Uterus (tissue), 2 donors: ENCODE measurements around the gene LENG9.

Experiments
- POLR2A ChIP-seq, 2 donors: fragments of 450-650 bp; IDR thresholded peaks; one replicate each; pipeline ENCODE4 v1.6.1; 2016; ENCODE audit warnings: antibody characterized with exemption in 2 of 2, mild to moderate bottlenecking in 1 of 2, moderate library complexity in 1 of 2
- TF ChIP-seq, protein P1 (sequence below), 4 experiments: fragments of 200-600 bp in 2 of 4; fragments of 450-650 bp in 2 of 4; sonication (generic) in 2 of 4; IDR thresholded peaks; one replicate each; pipeline ENCODE4 v1.5.1; 2016 to 2019; ENCODE audit warnings: antibody characterized with exemption in 4 of 4, mild to moderate bottlenecking in 2 of 4, moderate library complexity in 1 of 4

GRCh38 chr19:54454781-54455675, 8.6 kb downstream of the LENG9 start:
- TF ChIP-seq, protein P1, sequence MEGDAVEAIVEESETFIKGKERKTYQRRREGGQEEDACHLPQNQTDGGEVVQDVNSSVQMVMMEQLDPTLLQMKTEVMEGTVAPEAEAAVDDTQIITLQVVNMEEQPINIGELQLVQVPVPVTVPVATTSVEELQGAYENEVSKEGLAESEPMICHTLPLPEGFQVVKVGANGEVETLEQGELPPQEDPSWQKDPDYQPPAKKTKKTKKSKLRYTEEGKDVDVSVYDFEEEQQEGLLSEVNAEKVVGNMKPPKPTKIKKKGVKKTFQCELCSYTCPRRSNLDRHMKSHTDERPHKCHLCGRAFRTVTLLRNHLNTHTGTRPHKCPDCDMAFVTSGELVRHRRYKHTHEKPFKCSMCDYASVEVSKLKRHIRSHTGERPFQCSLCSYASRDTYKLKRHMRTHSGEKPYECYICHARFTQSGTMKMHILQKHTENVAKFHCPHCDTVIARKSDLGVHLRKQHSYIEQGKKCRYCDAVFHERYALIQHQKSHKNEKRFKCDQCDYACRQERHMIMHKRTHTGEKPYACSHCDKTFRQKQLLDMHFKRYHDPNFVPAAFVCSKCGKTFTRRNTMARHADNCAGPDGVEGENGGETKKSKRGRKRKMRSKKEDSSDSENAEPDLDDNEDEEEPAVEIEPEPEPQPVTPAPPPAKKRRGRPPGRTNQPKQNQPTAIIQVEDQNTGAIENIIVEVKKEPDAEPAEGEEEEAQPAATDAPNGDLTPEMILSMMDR (IDR thresholded peaks at IDR 0.05): no peak
- no peak for TF ChIP-seq POLR2A (IDR thresholded peaks at IDR 0.05)
